GM19397 (cell line): ENCODE measurements around the gene RAI14.
"Not testable (repeated sequence)": the region's sequence is repeated elsewhere in the genome, so short reads cannot be mapped to it uniquely, and the experiment has no call there.

ENCODE experiments used
- ATAC-seq: cut with Tn5 transposase; IDR thresholded peaks from one replicate; pipeline ENCODE4 v1.9.1; 2021; ENCODE audit warnings: mild to moderate bottlenecking, moderate library complexity; ENCODE audit not compliant: unreplicated experiment

Gene RAI14

GRCh38 chr5:34697308-34698108 is 41.4 kb downstream of the RAI14 start:
- ATAC-seq = no peak

GRCh38 chr5:34698109-34698419 is 41.9 kb downstream of the RAI14 start:
- ATAC-seq = no peak

- no peak for ATAC-seq
These were observed 42.6 kb downstream of the RAI14 start for GRCh38 chr5:34698754-34699153.

- no peak for ATAC-seq
These were observed 43.3 kb downstream of the RAI14 start for GRCh38 chr5:34699155-34700077.

GRCh38 chr5:34700078-34700452 is 43.9 kb downstream of the RAI14 start:
- no peak for ATAC-seq

- ATAC-seq = not testable (repeated sequence)
These were observed 45.3 kb downstream of the RAI14 start for GRCh38 chr5:34701442-34701841.

GRCh38 chr5:34703767-34704713 is 47.9 kb downstream of the RAI14 start:
- no peak for ATAC-seq

GRCh38 chr5:34706084-34706483 is 50.0 kb downstream of the RAI14 start:
- ATAC-seq = no peak

GRCh38 chr5:34707451-34708107 is 51.5 kb downstream of the RAI14 start:
- no peak for ATAC-seq

GRCh38 chr5:34708777-34709176 is 52.6 kb downstream of the RAI14 start:
- ATAC-seq = no peak

GRCh38 chr5:34709861-34710673 is 53.9 kb downstream of the RAI14 start:
- ATAC-seq = no peak

- ATAC-seq = no peak
These were observed 56.4 kb downstream of the RAI14 start for GRCh38 chr5:34712565-34712964.

GRCh38 chr5:34715711-34716110 is 59.6 kb downstream of the RAI14 start:
- ATAC-seq = no peak

- ATAC-seq = no peak
These were observed 60.9 kb downstream of the RAI14 start for GRCh38 chr5:34716986-34717385.

- no peak for ATAC-seq
These were observed 61.5 kb downstream of the RAI14 start for GRCh38 chr5:34717426-34718327.

- no peak for ATAC-seq
These were observed 62.4 kb downstream of the RAI14 start for GRCh38 chr5:34718516-34718915.

GRCh38 chr5:34719029-34719428 is 62.9 kb downstream of the RAI14 start:
- no peak for ATAC-seq

- ATAC-seq = no peak
These were observed 65.2 kb downstream of the RAI14 start for GRCh38 chr5:34721327-34721726.

- no peak for ATAC-seq
These were observed 66.1 kb downstream of the RAI14 start for GRCh38 chr5:34722183-34722582.
